GM13976 (cell line): ENCODE measurements around the gene RET.

Experiments
- DNase-seq: peaks from one replicate; pipeline ENCODE4 v3.0.0; 2012; ENCODE audit warnings: low spot score
- in situ Hi-C: fragments of 300-500 bp; cut with MboI; formaldehyde crosslinking; loops from one replicate; pipeline ENCODE4 v1.12.0; 2022; ENCODE audit warnings: low sequenced_read_pairs, mixed read lengths, inconsistent platforms; ENCODE audit not compliant: unreplicated experiment
- TF ChIP-seq, protein P1 (sequence below): IDR thresholded peaks from 2 replicates; pipeline ENCODE4 v1.5.1; 2012; ENCODE audit warnings: borderline replicate concordance, mild to moderate bottlenecking; ENCODE audit not compliant: insufficient read depth; ENCODE audit errors: extremely low read depth, missing control alignments, control extremely low read depth

The RET gene

DNA sequence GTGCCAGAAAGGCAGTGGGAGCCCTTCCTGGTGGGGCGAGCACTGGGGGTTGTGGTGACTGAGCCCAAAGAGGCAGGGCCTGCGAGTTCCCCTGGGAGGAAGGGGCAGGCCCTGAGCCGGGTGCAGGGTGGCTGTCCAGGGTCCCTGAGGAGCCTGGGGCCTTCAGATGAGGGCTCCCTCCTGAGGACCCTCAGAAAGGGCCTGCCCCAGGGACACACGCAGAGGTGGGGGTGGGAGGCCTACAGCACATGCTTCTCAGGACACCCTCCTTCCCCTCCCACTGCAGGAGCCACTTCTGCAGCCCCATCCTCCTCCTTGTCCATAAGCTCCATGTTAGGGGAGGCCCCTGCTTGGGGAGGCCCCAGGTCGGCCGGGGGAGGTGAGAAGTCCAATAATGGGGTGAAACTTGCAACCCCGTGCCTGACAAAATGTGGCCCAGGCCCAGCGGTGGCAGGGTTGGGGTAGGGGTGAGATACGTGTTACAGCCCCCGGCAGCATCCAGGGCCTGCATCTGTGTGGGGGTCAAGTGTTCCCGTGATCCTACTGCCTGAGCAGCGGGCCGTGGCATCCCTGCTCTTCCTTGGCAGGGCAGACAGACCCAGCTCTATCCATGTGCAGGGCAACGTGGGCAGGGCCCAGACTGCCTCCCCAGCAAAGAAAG is 31.8 kb upstream of the RET start:
- in situ Hi-C loops: no loop called here
- TF ChIP-seq, protein P1, sequence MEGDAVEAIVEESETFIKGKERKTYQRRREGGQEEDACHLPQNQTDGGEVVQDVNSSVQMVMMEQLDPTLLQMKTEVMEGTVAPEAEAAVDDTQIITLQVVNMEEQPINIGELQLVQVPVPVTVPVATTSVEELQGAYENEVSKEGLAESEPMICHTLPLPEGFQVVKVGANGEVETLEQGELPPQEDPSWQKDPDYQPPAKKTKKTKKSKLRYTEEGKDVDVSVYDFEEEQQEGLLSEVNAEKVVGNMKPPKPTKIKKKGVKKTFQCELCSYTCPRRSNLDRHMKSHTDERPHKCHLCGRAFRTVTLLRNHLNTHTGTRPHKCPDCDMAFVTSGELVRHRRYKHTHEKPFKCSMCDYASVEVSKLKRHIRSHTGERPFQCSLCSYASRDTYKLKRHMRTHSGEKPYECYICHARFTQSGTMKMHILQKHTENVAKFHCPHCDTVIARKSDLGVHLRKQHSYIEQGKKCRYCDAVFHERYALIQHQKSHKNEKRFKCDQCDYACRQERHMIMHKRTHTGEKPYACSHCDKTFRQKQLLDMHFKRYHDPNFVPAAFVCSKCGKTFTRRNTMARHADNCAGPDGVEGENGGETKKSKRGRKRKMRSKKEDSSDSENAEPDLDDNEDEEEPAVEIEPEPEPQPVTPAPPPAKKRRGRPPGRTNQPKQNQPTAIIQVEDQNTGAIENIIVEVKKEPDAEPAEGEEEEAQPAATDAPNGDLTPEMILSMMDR: no peak
- no peak for DNase-seq

DNA sequence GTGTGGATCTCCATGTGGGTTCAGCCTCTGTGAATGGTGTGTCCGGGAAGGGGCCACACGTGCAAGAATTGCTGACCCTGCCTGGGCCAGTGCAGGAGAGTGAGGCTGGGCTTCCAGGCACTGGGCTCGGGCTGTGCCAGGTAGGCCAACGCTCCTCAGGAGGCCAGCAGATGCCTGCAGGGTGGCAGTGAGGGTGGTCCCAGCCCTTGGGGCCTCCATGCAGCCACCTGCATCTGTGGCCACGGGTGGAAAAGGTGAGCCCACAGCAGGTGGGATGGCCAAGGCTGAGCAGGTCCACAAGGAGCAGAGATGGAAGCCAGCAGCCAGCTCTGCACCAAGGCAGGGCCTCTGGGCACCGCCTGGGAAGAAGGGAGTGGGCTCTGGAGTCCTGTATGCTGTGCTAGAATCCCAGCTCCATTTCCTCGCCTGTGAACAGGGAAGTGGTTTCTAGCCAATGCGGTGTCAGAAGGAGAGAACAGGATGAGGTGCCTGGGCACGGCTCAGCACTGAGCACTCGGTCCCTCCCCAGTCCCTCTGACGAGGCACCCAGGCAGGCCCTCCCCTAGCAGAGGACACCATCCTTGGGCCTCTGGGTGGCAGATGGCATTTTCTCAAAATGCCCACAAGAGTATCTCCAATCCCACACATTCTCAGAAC is 31.1 kb upstream of the RET start:
- in situ Hi-C loops: no loop called here
- DNase-seq: no peak
- TF ChIP-seq, protein P1: no peak

DNA sequence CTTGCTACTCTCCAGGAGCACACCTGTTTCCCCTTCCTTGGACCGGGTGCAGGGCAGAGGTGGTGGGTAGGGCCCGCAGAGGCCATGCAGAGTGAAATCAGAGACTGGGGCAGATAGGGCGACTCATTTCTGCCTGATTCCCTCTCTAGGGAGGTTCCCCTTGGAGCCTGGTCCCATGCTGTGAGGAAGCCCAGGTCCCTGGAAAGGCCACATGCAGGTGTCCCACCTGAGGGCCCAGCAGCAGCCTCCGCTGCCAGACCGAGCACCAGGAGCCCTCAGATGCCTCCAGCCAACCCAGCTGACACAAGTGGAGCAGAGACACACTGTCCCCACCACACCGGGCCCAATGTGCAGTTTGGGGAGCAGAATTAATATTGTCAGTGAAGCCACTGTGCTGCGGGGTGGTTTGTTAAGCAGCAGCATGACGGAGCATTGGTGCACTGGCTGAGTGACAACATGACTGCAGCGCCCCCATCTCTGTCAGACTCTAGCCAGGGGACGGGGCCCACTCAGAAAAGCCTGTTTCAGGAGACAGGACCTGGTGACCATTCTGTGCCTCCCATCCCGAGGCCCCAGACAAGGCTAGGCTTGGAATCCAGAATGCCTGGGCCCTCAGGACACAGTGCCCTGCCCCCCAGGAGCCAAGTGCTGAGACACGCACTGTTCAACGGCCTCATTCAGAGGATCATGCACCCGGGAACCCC is 30.4 kb upstream of the RET start:
- TF ChIP-seq, protein P1: no peak
- no peak for DNase-seq
- in situ Hi-C loops: no loop called here

DNA sequence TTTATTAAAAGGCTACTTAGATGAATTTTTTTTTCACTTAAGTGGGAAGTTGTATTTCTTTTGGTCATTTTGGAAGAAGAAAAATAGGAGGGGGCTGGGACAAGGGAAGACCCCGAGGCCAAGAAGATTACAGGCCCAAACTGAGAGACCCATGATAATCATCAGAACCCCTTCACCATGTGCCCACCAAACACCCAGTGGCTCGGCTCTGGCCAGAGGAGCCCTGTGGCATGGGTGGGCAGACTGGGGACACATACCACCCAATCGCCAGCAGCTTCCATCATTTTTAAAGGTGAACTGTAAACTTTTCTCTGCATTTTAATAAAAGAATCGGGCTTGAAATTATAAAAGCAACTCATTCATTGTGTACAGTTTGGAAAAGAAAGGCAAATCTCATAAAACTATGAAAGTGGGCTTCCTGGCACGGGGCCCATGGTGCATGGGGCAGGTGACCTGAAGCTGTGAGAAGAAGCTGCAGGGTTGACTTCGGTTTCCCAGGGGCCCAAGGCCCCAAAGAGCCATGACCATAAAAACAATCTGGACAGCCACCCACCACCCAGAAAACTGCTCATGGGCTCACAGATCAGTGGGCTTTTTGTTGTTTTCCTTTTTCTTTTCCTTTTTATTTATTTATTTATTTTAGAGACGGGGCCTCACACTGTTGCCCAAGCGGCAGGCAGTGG is 29.4 kb upstream of the RET start:
- DNase-seq: no peak
- TF ChIP-seq, protein P1: no peak
- in situ Hi-C loops: no loop called here

DNA sequence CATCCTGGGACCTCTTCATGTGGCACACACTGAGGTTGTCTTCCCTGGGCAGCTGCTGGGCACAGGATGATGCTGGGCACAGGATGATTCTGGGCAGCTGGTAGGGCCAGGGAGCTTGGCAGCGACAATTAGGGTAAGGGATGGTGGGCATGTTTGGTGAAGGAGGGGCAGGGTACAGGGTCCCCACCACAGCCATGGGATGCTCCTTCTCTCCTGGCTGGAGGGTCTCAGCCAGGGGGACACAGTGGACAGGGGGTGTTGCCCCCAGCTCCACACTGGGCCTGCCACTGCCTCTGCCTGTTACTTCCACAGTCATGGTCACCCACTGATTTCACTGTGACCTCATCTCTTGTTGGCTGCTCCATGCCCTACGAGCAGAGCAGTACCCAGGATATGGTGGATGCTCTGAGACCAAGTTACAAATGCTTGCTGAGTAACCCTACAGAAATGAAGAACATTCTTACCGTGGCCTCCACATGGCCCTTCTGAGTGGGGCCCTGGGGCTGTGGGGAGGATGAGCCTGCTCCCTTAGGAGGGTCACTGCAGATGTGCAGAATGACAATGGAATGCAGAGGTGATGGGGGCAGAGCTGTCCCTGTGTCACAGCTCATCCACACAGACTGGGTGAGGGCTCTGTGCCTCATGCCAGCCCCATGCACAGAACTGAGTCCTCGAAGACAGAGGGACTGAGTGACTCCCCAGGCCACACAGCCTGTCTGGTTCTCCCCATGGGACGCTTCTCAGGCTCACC is 28.4 kb upstream of the RET start:
- DNase-seq: no peak
- in situ Hi-C loops: no loop called here
- TF ChIP-seq, protein P1: no peak

DNA sequence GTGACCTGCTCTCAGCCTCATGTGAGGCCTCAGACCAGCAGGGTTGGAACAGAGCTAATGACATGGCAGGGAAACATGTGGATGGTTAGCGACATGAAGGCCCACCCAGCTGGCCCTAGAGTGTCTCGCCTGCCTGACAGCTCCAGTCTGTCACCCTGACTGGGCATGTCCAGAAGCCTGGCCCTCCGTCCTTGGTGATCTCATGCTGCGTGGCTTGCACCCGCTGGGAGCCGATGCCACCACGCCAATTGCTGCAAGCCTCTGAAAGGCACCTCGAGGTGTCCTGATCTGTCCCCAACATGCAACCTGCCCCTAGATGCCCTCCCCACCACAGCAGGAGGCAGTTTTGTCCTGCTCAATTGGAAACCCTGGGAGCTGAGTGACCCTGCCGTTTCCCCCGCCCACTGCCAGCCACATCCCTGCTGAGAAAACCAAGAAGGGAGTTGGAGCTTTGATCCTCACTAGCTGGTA is 27.8 kb upstream of the RET start:
- in situ Hi-C loops: no loop called here
- TF ChIP-seq, protein P1: no peak
- DNase-seq: no peak
